Stimulated activated CD8-positive, alpha-beta memory T cell treated with anti-CD3 and anti-CD28 coated beads, Interleukin-15, amount 100 ng/mL, for 4 hours (primary cell): ENCODE measurements around the gene CCPG1.

Experiments
- DNase-seq, 2 donors: peaks; one replicate each; pipeline ENCODE4 v3.0.0-alpha.2; 2020; ENCODE audit warnings: low read depth in 2 of 2

The CCPG1 gene

GRCh38 chr15:55381595-55381994 lies 26.6 kb downstream of the CCPG1 start:
- no peak for DNase-seq

- DNase-seq = no peak
Observed at GRCh38 chr15:55379095-55379494, 29.1 kb downstream of the CCPG1 start.

- DNase-seq = no peak
Observed at GRCh38 chr15:55372701-55373440, 35.3 kb downstream of the CCPG1 start.

- DNase-seq = no peak
Observed at GRCh38 chr15:55366981-55367380, 41.2 kb downstream of the CCPG1 start.

GRCh38 chr15:55362641-55363040 lies 45.5 kb downstream of the CCPG1 start:
- no peak for DNase-seq

- no peak for DNase-seq
Observed at GRCh38 chr15:55361048-55361447, 47.1 kb downstream of the CCPG1 start.

- no peak for DNase-seq
Observed at GRCh38 chr15:55360256-55360655, 47.9 kb downstream of the CCPG1 start.

- no peak for DNase-seq
Observed at GRCh38 chr15:55358471-55358870, 49.7 kb downstream of the CCPG1 start.

GRCh38 chr15:55357774-55358173 lies 50.4 kb downstream of the CCPG1 start:
- no peak for DNase-seq

- no peak for DNase-seq
Observed at GRCh38 chr15:55356985-55357585, 51.1 kb downstream of the CCPG1 start.

- DNase-seq = no peak
Observed at GRCh38 chr15:55353025-55353424, 55.1 kb downstream of the CCPG1 start.

- no peak for DNase-seq
Observed at GRCh38 chr15:55349282-55349681, 58.9 kb downstream of the CCPG1 start.

GRCh38 chr15:55348281-55348778 lies 59.8 kb downstream of the CCPG1 start:
- DNase-seq = no peak

- DNase-seq = no peak
Observed at GRCh38 chr15:55344206-55344605, 64.0 kb downstream of the CCPG1 start.

GRCh38 chr15:55343168-55343567 lies 65.0 kb downstream of the CCPG1 start:
- DNase-seq = no peak

- DNase-seq = no peak
Observed at GRCh38 chr15:55337160-55337559, 71.0 kb downstream of the CCPG1 start.

GRCh38 chr15:55334997-55335396 lies 73.2 kb downstream of the CCPG1 start:
- no peak for DNase-seq

- no peak for DNase-seq
Observed at GRCh38 chr15:55334371-55334770, 73.8 kb downstream of the CCPG1 start.

- DNase-seq = no peak
Observed at GRCh38 chr15:55327387-55327786, 80.8 kb downstream of the CCPG1 start.

GRCh38 chr15:55322467-55322866 lies 85.7 kb downstream of the CCPG1 start:
- DNase-seq = no peak

GRCh38 chr15:55320963-55321362 lies 87.2 kb downstream of the CCPG1 start:
- DNase-seq = no peak

- DNase-seq = no peak
Observed at GRCh38 chr15:55320238-55320550, 88.0 kb downstream of the CCPG1 start.

- DNase-seq = no peak
Observed at GRCh38 chr15:55319537-55320237, 88.5 kb downstream of the CCPG1 start.
